ENCODE results near the gene CCNJ.

Gene CCNJ

DNA sequence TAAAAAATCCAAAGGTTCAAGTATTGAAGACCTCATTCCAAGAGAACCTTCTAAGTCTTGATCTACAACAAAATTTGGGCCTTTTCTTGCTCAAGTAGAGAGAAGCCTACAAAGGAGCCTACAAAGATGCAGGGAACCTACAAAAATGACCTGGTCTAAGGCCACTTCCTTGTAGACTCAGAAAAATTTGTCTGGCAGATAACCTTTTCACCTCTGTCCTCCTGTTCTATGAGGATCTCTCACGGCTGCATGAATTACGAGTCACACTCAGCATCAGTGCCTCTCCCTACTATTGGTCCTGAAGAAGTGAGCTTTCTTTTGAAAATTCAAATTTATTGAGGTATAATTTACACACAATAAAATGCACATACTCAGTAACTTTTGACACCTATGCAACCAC is 29.3 kb downstream of the CCNJ start:
- DNase-seq, result no peak

DNA sequence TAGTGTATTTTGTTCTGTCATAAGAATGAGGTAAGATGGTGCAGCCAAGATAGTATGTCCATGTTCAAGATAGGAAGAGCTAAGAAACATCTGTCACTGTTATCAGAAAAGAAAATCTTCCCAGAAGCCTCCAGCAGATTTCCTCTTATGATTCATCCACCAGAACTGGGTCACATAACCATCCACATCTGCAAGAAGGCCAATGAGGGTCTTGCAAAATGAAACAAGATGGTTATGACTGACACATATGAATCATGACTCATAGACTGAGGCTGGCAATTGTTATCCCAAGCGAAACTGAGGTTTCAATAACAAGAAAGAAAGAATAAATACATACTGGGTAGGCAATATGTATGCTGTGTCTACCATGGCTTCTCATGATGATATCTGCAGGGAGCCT is 30.3 kb downstream of the CCNJ start:
- DNase-seq, result peak; percentile 69

DNA sequence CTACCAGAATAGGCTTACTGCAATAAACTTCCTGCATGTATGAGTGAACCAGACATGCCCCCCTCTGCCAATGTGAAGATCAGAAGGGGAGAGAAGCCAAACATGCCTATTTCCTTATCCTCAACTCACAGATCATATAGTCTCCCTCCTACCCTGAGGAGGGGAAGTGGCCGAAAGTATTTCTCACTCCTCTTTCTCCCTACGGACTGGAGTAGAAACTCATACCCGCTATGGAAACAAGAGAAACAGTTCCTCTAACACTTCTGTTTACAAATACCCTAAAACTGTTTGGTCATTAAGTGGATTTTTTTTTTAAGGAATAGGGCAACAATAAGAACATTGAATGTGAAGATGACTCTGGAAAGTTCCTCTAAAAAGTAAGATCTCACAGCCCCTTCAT is 31.4 kb downstream of the CCNJ start:
- peak; percentile 77 for DNase-seq

- DNase-seq, result no peak
Observed at GRCh38 chr10:96075977-96076376, 32.6 kb downstream of the CCNJ start.

DNA sequence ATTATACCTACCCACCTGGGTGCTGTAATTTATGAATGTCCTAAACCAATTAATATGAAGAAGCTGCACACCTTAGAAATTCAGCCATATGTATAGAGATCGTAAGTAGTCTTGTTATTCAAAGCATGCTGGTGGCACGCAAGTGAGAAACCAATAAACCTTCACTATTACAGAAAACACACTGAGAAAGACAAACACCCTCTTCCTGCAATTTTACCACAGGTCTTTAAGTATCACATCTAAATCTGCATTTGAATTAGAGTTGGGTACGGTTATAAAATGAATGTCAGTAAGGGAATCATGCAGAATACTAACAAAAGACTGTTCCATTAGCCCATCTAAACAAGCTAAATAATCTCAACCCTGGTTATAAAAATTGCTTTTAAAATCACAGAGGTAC is 33.8 kb downstream of the CCNJ start:
- no peak for DNase-seq

GRCh38 chr10:96082153-96082552 is 38.8 kb downstream of the CCNJ start:
- DNase-seq, result no peak

DNA sequence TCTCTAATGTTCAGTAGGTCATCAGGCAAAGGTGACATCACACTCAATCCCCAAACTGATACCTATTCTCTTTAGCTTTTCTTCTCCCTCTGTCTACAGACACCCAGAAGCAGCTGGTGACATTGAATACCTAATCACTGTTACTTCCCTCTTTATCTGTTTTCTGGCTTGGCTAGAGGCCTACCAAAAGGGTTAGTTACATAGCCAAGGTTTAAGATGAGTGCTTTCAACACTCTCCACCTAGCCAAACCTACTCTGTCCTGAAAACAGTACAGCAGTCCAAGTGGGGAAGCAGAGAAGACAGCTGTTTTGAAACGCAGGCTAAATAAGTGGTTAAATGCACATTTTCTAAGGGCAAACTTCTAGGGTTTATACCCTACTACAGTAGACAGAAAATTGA is 39.4 kb downstream of the CCNJ start:
- DNase-seq, result no peak

GRCh38 chr10:96089116-96089515 is 45.7 kb downstream of the CCNJ start:
- DNase-seq, result peak; percentile 14

- DNase-seq, result peak; percentile 94
Observed at GRCh38 chr10:96089670-96090462, 46.5 kb downstream of the CCNJ start.

DNA sequence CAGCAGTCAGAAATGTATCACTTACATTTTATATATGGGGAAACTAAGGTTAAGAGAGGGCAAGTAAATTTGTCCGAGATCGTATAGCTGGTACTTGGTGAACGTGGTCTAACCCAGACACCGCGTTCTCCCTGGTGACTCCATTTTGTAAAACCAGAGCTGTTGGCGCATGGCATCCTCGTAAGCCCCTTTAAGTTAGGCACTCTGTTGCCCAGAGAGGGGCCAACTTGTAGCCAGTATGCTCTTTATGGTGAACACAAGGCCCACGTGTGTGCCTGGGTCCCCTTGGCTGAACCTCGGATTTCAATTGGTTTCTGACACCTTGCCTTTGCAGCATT is 47.0 kb downstream of the CCNJ start:
- DNase-seq, result no peak

- DNase-seq, result no peak
Observed at GRCh38 chr10:96092999-96093767, 49.8 kb downstream of the CCNJ start.

DNA sequence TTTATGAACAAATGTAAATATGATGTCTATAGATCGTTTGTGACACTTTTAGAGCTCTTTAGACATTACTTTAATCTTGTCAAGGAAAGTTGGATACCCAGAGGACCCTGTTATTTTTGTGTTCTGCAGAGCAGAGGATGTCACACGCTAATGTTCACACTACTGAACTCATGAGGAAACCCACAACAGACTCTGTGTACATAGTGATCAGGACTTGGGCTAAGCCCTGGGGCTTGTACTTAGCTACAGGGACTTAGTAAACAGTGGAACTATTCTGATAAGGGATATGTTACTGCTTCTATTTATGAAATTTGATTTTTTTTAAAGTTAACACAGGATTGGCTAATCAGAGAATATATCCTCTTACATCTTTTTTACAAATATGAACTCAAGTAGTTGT is 50.6 kb downstream of the CCNJ start:
- no peak for DNase-seq

DNA sequence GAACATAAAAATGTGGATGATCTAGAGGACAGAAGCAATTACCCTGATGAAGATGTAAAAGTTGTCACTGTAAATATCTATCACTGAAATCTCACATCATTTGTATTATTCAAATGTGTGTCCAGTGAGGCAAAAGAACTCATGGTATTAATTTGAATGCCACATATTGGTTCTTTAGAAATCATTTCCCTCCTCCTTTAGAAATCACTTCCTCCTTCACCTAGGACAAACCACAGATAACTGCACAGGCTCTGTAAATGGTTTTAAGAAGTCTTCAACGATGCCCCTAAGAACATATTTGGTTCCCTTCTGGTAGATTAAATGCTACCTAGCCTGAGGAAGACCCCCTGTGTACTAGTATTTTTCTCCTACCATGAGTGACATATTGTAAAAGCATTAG is 53.6 kb downstream of the CCNJ start:
- DNase-seq, result no peak

GRCh38 chr10:96097865-96098264 is 54.5 kb downstream of the CCNJ start:
- DNase-seq, result no peak

GRCh38 chr10:96107623-96108038 is 64.2 kb downstream of the CCNJ start:
- no peak for DNase-seq

All from inflammatory macrophage treated with lipopolysaccharide for 4 hours (primary cell).